Stromal cell of bone marrow (primary cell): ENCODE measurements around the gene LRRC73.
"Not testable (repeated sequence)": the region's sequence is repeated elsewhere in the genome, so short reads cannot be mapped to it uniquely, and the experiment has no call there.

ENCODE experiments used
- DNase-seq: peaks from one replicate; pipeline ENCODE4 v3.0.0-alpha.2; 2012; ENCODE audit warnings: low read depth

Gene LRRC73

DNA sequence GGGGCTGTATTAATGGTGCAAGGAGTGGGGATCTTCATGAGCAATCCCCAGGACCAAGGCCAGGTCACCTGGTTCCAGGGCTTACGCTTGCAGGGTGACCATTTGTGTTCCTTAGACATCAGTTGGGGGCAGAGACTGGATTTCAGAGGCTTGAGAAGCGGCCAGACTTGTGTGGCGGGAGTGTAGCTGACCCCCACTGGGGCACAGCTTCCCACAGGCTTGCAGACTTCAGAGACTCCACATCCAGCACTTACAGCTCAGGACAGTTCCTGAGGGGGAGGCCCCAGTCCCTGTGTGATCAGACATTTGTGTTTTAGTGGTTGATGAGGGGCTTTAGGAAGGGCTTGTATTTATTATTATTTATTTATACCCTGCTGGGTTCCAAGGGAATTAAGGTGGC, 17.5 kb downstream of the LRRC73 start:
- DNase-seq, result no peak

DNA sequence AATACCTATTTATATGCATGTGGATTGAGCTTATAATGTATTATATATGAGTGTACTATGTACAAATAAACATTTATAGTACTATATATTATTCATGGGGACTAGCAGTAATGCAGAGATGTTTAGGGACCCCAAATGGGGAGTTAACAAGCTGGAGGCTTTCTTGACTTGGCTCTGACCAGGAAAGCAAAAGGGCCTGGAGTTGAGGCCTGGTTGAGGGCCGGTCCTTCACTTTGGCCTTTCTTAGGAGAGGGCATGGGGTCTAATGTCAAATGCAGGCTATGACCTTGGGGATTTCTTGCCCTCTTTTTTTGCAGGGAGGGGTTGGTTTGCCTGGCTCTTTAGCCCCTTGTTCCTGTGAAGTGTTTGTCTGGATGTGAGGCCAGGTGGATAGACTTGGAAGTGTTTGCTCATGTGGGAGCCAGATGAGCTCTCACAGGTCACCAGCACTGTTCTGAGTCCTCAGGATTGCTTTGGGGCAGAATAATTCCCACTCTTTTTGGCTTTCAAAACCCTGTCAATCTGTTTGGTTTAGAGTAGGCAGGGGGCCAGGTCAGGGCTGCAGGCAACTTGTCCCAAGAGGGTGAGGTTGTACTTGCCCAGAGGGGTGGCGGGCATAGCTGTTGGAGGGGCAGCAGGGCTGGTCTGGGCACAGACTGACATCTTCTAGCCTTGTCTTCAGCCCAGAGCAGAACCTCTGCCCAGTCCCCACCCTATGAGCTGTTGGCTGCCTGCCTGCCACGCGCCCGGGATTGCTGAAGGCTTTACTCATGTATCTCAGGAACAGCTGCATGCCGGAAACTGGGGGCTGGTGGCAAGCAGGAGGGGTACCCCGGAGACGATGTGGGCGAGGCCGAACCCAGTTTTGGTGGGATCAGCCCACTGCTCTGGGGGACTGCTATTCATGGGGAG, 18.1 kb downstream of the LRRC73 start:
- DNase-seq, result peak; percentile 62

DNA sequence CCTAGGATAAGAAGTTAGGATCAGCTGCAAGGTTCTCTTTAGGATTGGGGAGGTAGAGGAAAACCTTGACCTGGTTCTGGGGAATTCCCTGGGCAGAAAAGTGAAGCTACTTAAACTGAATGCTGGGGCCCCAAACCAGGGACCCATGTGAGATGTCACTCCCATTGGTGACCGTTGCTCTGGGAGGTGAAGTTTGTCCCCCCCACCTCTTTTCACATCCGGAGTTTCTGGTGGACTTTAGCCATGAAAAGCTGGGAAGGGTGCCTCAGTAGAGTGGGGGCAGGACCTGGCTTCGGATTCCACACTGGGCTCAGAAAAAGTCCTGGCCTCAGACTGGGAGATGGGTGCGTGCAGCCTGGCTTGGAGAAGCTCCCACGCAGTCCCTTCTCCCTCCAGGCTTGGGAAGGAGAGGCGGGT, 19.6 kb downstream of the LRRC73 start:
- no peak for DNase-seq

DNA sequence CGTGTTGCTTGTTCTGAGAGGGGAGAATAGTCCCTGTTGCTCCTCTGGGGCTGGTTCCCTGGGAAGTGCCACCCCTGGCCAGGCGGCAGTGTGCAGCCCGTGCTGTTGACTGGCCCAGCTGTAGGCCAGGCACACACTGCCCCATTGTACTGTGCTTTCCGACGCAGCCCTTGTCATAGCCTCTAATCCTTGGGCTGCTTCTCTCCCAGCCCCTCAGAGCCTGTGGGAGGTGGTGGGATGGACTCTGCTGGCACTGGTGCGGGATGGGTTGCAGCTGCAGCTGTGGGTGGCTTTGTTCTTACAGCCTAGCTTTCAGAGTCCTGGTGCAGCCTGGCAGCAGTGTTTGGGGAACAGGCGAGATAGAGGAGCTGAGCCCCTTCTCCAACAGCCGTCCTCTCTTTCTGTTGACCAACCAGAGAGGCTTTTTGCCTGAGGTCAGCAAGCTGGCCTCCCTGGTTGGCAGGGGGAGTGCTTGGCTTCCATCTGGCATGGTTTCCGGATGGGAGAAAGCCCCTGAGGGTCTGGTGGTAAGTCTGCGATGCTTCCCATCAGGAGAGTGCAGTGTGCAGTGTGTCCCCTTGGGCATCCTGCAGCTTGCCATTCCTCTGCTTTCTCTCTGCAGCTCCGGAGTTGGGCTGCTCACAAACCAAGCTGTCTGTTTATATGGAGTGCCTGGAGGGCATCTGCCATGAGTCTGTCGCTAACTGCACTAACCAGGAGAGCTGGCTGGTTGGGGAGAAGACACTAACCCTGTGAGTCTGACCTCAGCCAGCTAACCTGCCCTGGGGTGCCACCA, 20.7 kb downstream of the LRRC73 start:
- no peak for DNase-seq

DNA sequence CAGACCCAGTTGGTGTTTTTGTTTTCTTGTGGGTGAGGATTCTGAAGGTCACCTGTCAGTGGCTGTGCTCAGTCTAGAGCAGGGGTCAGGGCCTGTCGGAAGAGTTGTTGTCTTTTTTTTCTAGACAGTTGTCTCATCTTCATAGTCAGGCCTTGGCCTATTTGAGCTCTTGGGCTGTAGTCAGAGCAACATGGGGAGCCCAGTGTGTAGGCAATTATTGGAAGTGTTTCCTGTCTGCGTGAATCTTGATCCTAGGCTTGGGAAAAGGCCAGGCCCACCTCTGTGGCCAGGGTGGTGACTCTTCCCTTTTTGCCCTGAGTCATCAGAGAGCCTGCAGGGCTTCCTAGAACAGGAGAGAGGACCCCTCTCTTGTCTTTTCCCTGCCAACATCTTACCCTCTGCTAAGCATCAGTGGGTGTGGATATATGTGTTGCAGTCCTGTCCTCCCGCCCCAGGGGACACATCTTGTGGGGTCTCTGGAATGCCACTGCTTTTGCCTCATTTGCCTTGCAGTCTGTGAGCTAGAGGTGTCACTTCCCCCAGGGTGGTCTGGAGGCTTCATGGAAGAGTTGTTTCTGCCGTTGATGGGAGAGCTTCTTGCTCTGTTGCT, 21.4 kb downstream of the LRRC73 start:
- no peak for DNase-seq

DNA sequence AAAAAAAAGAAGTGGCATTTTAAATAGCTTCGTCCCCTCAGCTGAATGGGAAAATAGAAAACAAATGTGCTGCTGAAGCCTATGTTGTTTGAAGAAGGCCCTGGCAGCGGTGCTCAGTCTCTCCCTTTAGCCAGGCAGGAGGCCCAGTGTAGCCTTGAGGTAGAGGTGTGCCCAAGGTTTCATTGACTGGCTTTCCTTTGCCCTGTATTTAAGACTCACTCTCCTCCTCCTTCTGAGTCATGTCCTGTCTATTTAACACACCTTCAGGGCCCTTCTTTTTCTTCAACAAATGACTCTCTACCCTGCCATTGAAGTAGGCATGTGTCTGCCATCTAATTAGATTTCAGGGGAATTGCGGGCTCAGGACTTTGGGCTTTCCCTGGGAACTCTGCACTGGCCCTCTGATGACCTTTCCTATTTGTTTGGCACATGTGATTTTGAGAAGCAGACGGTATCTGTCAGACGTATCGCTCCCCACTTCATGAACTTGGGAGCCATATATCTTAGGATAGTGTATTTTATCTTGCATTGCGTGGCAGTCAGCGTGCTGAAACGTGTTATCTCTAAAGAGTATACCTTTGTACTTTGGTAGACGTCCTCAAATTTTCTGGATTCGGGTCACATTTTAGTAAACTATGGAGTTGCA, 28.4 kb downstream of the LRRC73 start:
- no peak for DNase-seq

DNA sequence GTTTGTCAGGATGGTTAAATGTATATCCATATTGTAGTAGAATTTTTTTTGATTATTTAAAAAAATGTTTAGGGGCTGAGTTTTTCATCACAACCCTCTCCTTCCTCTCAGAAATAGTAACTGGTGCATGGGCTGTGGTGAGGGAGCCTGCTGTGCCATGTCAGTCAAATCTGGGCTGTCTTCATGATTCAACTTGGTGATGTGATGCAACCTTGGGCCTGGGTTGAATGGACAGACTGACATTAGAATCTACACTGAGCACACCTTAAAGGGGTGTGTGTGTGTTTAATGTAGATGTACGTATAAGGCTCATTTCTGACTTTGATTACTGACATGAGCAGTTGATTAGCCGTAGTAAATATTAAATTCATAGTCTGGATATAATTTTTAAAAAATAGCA, 29.1 kb downstream of the LRRC73 start:
- DNase-seq, result no peak

DNA sequence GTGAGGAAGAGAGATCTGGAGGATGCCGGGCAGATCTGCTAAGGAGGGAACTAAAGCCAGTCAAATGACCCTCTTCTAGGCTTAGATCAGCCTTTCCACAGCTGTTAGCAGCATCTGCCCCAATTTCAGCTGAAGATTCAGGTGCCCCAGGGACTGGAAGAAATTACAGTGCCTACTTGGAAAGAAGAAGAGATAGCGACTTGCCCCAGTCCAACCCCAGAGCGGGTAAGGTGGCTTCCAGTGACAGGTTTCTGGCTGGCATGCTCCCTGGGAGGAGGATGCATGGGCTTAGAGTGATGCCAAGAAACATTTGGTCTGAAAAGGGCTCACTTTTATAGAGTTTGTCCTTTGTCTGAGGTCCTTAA, 32.2 kb downstream of the LRRC73 start:
- DNase-seq, result no peak

DNA sequence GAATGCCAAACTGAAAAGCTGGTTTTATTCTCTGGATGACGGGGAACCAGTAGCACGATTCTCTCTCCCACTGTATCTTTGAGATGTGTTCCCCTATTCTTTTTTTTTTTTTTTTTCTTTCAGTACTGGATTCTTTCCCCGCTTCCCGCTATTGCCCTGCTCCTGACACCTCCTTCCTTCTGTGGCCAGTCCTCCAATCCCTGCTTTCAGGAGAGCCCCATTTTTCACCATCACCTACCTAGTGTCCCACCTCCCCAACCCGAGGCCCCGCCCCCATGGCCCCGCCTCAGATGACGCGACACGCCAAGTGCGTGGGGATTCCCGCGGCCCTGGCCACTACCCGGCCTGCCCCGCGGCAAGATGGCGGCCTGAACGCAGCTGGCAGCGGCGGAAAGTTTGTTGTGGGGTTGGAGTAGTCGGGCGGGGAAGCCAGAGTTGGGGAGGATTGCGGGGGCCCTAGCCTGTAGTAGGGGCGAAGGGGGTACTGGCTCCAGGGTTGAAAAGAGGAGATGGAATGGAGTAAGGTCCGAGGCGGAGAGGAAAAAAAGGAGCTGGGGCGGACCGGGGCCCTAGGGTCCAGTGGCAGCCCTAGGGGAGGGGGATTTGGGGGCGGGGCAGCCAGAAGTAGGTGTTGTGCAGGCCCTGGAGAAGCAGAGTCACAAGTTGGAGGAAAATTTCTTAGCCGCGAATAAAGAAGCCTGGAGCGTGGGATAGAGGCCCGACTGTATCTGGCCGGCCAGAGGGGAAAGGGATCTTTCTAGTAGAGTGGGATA, 32.7 kb downstream of the LRRC73 start, which contains the start of gene TJAP1:
TSS of gene TJAP1 (plus strand) at position 336 of the 773 bp plus-strand sequence. CDS start 21,432 bp downstream, outside the sequence.
- DNase-seq, result peak; percentile 67

DNA sequence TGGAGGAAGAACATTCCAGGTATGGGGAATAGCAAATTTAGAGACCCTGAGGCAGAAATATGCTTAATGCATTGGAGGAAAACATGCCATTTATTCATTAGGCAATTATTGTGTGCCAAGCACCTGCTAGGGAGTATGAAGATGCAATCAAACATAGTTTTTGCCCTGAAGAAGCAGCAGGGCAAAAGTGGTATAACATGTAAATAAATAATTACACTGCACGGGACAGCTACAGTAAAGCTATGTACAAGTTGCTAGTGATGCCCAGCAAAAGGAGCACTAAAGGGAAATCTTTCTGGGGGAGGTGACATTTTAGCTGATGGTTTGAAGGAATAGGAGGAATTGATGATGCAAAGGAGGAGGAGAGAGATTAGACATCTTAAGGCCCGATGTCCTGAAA, 33.4 kb downstream of the LRRC73 start:
- no peak for DNase-seq

DNA sequence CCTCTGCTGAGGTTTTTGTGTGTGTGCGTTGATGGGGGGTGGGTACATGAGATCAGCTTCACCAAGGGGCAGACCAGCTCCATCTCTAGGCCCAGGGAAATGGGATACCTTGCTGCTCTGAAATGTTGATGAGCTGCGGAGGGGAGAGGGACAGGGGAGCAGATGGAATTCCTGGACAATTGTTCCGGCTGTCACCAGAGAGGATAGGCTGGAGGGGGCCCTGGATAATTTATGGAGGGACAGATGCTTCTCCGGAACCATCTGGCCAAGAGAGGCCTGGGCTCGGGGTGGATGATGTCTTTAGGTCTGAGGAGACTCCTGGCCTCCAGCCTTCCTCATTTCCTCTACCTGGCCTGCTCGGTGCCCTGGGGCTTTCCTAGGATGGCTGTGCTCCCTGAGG, 34.6 kb downstream of the LRRC73 start:
- no peak for DNase-seq

DNA sequence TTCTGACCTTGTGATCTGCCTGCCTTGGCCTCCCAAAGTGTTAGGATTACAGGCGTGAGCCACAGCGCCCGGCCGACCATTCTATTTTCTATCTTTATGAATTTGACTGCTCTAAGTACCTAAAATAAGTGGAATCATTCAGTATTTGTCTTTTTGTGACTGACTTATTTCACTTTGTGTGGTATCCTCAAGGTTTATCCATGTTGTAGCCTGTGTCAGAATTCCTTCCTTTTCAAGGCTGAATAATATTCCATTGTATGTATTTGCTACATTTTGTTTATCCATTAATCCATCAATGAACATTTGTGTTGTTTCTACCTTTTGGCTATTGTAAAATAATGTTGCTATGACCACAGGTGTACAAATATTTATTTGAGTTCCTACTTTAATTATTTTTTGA, 37.6 kb downstream of the LRRC73 start:
- no peak for DNase-seq

DNA sequence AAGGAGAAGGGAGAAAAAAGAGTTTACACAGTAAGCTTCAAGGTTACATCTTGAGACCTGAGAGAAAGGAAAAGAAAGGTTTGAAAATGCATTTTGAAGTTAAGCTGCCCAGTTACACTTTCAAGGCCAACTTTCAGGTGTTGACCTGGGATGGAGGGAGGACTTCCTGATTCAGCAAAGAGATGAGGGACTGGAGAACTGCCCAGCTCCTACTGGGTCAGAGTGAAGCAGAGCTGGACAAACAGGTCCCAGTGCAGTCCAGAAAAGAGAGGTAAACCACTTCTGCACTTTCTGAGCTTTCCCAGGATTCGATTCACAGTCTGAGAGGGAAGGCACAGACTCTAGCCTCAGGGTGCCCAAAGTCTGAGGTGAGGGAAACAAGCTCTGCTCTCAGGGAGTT, 38.7 kb downstream of the LRRC73 start:
- no peak for DNase-seq

DNA sequence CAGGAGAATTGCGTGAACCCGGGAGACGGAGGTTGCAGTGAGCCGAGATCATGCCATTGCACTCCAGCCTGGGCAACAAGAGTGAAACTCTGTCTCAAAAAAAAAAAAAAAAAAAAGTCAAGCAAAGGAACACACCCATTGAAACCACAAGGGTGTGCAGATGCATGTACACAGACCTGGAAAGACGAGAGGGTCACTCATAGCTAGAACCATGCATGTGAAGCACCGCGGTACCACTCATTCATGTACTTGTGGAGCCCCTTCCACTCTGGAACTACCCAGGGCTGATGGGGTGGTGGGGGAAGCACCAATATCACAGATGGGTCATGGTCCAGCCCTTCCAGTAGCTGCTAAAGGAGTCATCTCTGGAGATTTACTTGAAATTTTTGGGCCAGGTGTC, 40.2 kb downstream of the LRRC73 start:
- no peak for DNase-seq

DNA sequence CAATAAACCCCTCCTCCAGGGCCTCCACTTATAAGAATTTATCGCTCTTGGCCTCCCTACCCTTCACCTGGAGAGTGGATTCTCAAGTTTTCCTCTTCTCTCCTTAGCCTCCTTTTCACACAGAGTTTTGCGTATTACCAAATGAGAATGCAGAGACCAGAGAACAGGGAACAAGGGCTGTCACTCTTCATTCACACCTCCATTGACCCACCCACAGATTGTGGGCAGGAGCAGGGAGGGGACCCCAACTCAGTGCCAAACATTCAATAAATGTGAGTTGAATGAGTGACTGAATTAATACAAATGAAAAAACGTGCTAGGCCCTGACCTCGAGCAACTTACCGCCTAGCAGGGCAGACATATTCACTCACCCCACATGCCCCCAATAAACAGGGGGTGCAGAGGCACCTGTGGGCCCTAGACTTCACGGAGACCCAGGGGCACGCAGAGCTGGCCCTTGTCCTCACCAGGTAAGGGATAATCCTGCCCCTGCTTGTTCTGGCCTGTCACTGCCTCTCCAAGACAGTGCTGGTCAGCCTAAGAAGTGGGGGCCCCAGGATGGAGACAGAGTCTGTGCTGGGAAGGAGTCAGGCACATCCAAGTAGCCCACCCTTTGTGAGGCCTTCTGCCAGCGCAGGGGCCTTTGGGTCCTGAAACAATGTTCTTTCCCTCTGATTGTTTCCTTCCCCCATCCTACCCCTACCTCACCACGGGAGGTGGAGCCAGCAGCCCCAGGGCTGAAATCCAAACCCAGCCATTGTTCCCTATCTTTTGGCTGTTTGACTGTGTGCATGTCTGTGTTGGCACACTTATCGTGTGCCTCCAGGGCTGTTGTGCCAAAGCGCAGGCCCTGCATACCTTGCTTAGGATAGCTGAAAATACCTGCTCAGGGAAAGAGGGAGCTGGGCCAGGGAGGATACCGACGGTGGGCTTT, 41.1 kb downstream of the LRRC73 start:
- DNase-seq, result no peak

DNA sequence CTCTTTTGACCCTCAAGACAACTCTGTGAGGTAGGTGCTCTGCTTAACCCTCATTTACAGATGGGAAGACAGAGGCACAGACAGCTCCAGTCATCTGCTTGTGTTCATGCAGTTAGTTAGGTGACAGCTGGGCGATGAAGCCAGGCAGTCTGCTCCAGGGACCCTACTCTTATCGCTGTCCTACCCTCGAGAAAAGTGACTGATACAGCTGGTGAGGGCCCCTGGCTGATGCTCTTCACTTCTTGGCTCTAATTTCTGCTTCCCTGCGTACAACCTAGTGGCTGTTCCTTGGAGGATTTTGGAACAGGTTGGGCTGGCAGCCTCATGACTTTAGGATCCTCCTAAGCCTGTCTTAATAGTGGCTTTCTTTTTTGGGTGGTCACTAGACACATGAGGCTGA, 41.9 kb downstream of the LRRC73 start:
- no peak for DNase-seq

DNA sequence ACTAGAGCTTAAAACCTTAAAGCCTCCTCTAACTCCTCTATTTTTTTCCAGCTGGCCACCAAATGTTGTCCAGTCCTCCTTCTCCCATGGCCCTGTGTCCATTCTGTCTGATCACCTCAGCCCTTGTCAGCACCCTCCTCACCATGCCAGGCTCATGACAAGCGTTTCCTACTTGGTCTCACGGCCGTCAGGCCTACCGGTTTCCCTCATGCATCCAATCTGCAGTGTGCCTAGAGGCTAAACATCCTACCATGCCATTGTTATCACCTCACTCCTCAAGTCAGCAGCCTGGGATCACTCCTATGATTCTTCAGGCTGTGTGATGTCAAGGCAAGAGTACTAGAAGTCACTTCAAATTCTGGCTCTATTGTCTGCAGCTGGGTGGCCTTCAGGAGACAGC, 42.4 kb downstream of the LRRC73 start:
- DNase-seq, result no peak

DNA sequence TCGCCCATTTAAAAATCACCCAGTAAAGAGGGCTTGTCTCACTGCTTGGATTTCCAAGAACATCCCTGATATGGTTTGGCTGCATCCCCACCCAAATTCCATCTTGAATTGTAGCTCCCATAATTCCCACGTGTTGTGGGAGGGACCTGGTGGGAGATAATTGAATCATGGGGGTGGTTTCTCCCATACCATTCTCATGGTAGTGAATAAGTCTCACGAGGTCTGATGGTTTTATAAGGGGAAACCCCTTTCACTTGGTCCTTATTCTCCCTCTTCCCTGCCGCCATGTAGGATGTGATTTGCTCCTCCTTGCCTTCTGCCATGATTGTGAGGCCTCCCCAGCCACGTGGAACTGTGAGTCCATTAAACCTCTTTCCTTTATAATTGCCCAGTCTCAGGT, 42.9 kb downstream of the LRRC73 start:
- DNase-seq, result not testable (repeated sequence)

DNA sequence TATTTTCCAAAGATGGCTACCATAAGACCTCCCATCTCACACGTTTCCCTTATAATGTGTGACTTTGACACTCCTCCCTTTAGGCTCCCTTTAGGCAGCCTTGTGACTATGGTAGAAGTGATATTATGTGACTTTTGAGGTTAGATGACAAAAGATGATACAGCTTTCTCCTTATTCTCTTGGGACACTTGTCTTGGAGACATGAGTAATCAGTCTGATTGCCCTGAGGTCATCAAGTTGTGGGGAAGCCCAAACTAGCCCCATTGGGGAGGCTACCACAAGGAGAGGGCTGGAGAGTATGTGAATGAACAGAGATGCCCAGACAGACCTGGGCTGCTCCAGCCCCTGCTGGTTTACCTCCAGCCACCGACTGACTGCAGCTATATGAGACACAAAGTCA, 44.2 kb downstream of the LRRC73 start:
- no peak for DNase-seq

DNA sequence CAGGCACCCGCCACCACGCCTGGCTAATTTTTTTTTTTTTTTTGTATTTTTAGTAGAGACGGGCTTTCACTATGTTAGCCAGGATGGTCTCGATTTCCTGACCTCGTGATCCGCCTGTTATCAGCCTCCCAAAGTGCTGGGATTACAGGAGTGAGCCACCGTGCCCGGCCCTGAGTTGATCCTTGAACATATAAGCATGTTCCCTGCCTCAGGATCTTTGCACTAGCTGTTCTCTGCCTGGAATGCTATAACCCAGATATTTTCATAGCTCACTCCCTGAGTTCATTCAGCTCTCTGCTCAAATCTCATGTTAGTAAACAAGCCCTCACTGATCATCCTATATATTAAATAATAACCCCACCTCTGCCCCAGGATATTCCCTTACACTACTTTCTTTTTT, 45.8 kb downstream of the LRRC73 start:
- DNase-seq, result no peak
